ENCODE data around the gene RAB6B.

GRCh38 chr3:133812872-133813271 lies 82.8 kb downstream of the RAB6B start:
- TF ChIP-seq, protein P1, sequence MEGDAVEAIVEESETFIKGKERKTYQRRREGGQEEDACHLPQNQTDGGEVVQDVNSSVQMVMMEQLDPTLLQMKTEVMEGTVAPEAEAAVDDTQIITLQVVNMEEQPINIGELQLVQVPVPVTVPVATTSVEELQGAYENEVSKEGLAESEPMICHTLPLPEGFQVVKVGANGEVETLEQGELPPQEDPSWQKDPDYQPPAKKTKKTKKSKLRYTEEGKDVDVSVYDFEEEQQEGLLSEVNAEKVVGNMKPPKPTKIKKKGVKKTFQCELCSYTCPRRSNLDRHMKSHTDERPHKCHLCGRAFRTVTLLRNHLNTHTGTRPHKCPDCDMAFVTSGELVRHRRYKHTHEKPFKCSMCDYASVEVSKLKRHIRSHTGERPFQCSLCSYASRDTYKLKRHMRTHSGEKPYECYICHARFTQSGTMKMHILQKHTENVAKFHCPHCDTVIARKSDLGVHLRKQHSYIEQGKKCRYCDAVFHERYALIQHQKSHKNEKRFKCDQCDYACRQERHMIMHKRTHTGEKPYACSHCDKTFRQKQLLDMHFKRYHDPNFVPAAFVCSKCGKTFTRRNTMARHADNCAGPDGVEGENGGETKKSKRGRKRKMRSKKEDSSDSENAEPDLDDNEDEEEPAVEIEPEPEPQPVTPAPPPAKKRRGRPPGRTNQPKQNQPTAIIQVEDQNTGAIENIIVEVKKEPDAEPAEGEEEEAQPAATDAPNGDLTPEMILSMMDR (IDR thresholded peaks at IDR 0.05; ENCODE audit: poor library complexity, severe bottlenecking), result no peak
- TF ChIP-seq EP300 (conservative IDR thresholded peaks at IDR 0.05; ENCODE audit: poor library complexity, severe bottlenecking) (no peak), TAF1 (IDR thresholded peaks at IDR 0.05; ENCODE audit: low read depth) (no peak), REST (IDR thresholded peaks at IDR 0.05; ENCODE audit: borderline replicate concordance) (no peak), EZH2 (IDR thresholded peaks at IDR 0.05; ENCODE audit: borderline replicate concordance, insufficient read depth, low read length, poor library complexity, severe bottlenecking) (no peak), RAD21 (conservative IDR thresholded peaks at IDR 0.05) (no peak), MXI1 (conservative IDR thresholded peaks at IDR 0.05; ENCODE audit: poor library complexity, severe bottlenecking) (no peak)
